ENCODE measurements around the gene FBRSL1. TPM values are rescaled to one million over a fixed set of nuclear protein-coding genes. Genes with fewer than 3 reads are reported as not detected.

Gene FBRSL1
- total RNA-seq, 1 experiment from 2014 or later = 96.1 TPM

DNA sequence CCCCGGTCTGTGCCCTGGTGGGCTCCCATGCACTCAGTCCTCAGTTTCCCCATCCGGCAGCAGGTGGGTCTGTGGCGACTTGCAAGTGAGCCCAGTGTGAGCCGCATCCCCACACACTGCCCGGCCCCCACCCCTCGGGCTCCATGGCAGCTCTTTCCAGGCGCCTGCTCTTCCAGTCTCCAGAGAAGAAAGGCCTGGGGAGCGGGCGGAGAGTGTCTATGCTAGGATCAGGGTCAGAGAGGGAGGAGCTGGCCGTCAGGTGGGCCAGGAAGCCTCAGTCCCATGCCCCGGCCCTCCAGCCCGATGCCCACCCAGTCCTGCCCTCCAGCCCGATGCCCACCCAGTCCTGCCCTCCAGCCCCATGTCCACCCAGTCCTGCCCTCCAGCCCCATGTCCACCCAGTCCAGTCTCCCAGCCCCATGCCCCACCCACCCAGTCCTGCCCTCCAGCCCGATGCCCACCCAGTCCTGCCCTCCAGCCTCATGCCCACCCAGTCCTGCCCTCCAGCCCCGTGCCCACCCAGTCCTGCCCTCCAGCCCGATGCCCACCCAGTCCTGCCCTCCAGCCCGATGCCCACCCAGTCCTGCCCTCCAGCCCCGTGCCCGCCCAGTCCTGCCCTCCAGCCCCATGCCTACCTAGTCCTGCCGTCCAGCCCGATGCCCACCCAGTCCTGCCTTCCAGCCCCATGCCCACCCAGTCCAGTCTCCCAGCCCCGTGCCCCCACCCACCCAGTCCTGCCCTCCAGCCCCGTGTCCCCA is 49.2 kb downstream of the FBRSL1 start:
- H3K9me3 ChIP-seq = peaks cover 9% of the 10 kb centered on the region; the same call in 1 of the 2 replicates
- no peaks in the 10 kb centered on the region for H3K36me3 ChIP-seq (ENCODE audit: control insufficient read depth, insufficient read depth, low read length)
- Mint-ChIP-seq H3K27me3 (ENCODE audit: insufficient read depth, unreplicated experiment) (no peaks in the 10 kb centered on the region), H3K9me3 (ENCODE audit: unreplicated experiment) (peaks cover 18% of the 10 kb centered on the region), H3K4me1 (ENCODE audit: low read depth, unreplicated experiment) (no peaks in the 10 kb centered on the region), H3K36me3 (ENCODE audit: insufficient read depth, unreplicated experiment) (peaks cover 6% of the 10 kb centered on the region), H3K4me3 (ENCODE audit: unreplicated experiment) (no peak overlapping the region), H3K27ac (ENCODE audit: unreplicated experiment) (no peak overlapping the region)
- H3K27me3 ChIP-seq (replicated peaks; ENCODE audit: control insufficient read depth, insufficient read depth, low read length) = no peaks in the 10 kb centered on the region
- TF ChIP-seq, protein P1, sequence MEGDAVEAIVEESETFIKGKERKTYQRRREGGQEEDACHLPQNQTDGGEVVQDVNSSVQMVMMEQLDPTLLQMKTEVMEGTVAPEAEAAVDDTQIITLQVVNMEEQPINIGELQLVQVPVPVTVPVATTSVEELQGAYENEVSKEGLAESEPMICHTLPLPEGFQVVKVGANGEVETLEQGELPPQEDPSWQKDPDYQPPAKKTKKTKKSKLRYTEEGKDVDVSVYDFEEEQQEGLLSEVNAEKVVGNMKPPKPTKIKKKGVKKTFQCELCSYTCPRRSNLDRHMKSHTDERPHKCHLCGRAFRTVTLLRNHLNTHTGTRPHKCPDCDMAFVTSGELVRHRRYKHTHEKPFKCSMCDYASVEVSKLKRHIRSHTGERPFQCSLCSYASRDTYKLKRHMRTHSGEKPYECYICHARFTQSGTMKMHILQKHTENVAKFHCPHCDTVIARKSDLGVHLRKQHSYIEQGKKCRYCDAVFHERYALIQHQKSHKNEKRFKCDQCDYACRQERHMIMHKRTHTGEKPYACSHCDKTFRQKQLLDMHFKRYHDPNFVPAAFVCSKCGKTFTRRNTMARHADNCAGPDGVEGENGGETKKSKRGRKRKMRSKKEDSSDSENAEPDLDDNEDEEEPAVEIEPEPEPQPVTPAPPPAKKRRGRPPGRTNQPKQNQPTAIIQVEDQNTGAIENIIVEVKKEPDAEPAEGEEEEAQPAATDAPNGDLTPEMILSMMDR (IDR thresholded peaks at IDR 0.05; ENCODE audit: insufficient read depth in 1 of 2, low read depth in 1 of 2, low read length in 1 of 2, severe bottlenecking in 1 of 2, unreplicated experiment in 1 of 2) = no peak
- BruUV-seq (replicated peaks) = no TSS peak
- no peak overlapping the region for H3K4me3 ChIP-seq (ENCODE audit: low read depth, low read length)
- DNase-seq = no peak
- H3K4me1 ChIP-seq = no peaks in the 10 kb centered on the region
- CTCF ChIA-PET = no interaction called here
- POLR2A ChIA-PET = no interaction called here
- intact Hi-C loops (cut with micrococcal nuclease; ENCODE audit: unreplicated experiment) = no loop called here

DNA sequence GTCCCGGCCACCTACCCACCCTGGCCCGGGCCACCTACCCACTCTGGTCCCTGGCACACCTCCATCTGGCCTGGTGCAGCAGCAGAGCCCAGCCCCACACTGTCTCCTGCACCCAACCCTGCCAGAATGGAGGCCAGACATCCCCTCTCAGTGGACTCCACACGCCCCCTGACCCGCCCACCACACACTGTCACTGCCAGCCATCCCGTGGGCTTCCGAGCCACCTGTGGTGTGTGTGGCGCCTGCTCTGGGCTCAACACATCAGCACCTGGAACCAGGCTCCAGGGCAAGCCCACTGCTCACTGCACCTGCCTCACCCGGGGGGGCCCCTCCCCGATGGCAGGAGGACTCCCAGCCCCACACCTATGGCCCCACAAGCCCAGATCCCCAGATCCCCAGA is 50.5 kb downstream of the FBRSL1 start:
- peaks cover 9% of the 10 kb centered on the region; the same call in 1 of the 2 replicates for H3K9me3 ChIP-seq
- ChIA-PET CTCF (no interaction called here), POLR2A (no interaction called here)
- H3K27ac Mint-ChIP-seq (ENCODE audit: unreplicated experiment) = no peak overlapping the region
- H3K27me3 ChIP-seq (replicated peaks; ENCODE audit: control insufficient read depth, insufficient read depth, low read length) = no peaks in the 10 kb centered on the region
- TF ChIP-seq, protein P1 (IDR thresholded peaks at IDR 0.05; ENCODE audit: insufficient read depth in 1 of 2, low read depth in 1 of 2, low read length in 1 of 2, severe bottlenecking in 1 of 2, unreplicated experiment in 1 of 2) = no peak
- no TSS peak for BruUV-seq (replicated peaks)
- intact Hi-C loops (cut with micrococcal nuclease; ENCODE audit: unreplicated experiment) = no loop called here
- no peak overlapping the region for H3K4me3 ChIP-seq (ENCODE audit: low read depth, low read length)
- DNase-seq = no peak
- H3K36me3 Mint-ChIP-seq (ENCODE audit: insufficient read depth, unreplicated experiment) = peaks cover 6% of the 10 kb centered on the region
- no peaks in the 10 kb centered on the region for H3K4me1 Mint-ChIP-seq (ENCODE audit: low read depth, unreplicated experiment)
- H3K4me1 ChIP-seq = no peaks in the 10 kb centered on the region
- H3K4me3 Mint-ChIP-seq (ENCODE audit: unreplicated experiment) = no peak overlapping the region
- no peaks in the 10 kb centered on the region for H3K27me3 Mint-ChIP-seq (ENCODE audit: insufficient read depth, unreplicated experiment)
- H3K36me3 ChIP-seq (ENCODE audit: control insufficient read depth, insufficient read depth, low read length) = no peaks in the 10 kb centered on the region
- peaks cover 11% of the 10 kb centered on the region for H3K9me3 Mint-ChIP-seq (ENCODE audit: unreplicated experiment)

DNA sequence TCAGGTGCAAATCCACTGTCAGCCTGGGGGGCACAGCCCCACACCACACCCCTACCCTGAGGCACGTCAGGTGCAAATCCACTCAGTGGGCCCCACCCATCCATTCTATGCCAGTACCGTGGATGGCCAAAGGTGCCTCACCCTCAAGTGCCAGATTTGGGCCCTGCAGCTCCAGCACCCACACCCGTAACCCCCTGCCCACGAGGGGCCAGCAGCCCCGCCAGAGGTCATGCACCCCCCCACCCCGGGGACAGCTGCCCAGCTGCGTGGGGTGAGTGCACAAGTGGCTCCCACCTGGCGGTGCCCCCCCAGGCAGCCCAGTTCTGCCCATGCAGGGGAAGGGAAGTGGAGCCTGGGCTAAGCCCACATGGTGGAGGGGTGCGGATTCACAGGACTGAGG is 51.2 kb downstream of the FBRSL1 start:
- TF ChIP-seq, protein P1 (IDR thresholded peaks at IDR 0.05; ENCODE audit: insufficient read depth in 1 of 2, low read depth in 1 of 2, low read length in 1 of 2, severe bottlenecking in 1 of 2, unreplicated experiment in 1 of 2) = no peak
- ChIA-PET CTCF (no interaction called here), POLR2A (no interaction called here)
- Mint-ChIP-seq H3K4me1 (ENCODE audit: low read depth, unreplicated experiment) (no peaks in the 10 kb centered on the region), H3K4me3 (ENCODE audit: unreplicated experiment) (no peak overlapping the region), H3K27ac (ENCODE audit: unreplicated experiment) (no peak overlapping the region), H3K9me3 (ENCODE audit: unreplicated experiment) (peaks cover 4% of the 10 kb centered on the region), H3K27me3 (ENCODE audit: insufficient read depth, unreplicated experiment) (no peaks in the 10 kb centered on the region), H3K36me3 (ENCODE audit: insufficient read depth, unreplicated experiment) (peaks cover 3% of the 10 kb centered on the region)
- no peak for DNase-seq
- BruUV-seq (replicated peaks) = no TSS peak
- Histone ChIP-seq H3K4me1 (no peaks in the 10 kb centered on the region), H3K4me3 (ENCODE audit: low read depth, low read length) (no peak overlapping the region), H3K27me3 (replicated peaks; ENCODE audit: control insufficient read depth, insufficient read depth, low read length) (no peaks in the 10 kb centered on the region), H3K9me3 (peaks cover 4% of the 10 kb centered on the region; the same call in 1 of the 2 replicates), H3K36me3 (ENCODE audit: control insufficient read depth, insufficient read depth, low read length) (no peaks in the 10 kb centered on the region)
- intact Hi-C loops (cut with micrococcal nuclease; ENCODE audit: unreplicated experiment) = no loop called here

Data from Caco-2 (cell line).